SHP77 (cell line): ENCODE results near the gene YPEL1.

ENCODE experiments used
- DNase-seq, 2 experiments: peaks; one replicate each; lab custom pipeline; 2025; lab: John Stamatoyannopoulos, UW

The YPEL1 gene

DNA sequence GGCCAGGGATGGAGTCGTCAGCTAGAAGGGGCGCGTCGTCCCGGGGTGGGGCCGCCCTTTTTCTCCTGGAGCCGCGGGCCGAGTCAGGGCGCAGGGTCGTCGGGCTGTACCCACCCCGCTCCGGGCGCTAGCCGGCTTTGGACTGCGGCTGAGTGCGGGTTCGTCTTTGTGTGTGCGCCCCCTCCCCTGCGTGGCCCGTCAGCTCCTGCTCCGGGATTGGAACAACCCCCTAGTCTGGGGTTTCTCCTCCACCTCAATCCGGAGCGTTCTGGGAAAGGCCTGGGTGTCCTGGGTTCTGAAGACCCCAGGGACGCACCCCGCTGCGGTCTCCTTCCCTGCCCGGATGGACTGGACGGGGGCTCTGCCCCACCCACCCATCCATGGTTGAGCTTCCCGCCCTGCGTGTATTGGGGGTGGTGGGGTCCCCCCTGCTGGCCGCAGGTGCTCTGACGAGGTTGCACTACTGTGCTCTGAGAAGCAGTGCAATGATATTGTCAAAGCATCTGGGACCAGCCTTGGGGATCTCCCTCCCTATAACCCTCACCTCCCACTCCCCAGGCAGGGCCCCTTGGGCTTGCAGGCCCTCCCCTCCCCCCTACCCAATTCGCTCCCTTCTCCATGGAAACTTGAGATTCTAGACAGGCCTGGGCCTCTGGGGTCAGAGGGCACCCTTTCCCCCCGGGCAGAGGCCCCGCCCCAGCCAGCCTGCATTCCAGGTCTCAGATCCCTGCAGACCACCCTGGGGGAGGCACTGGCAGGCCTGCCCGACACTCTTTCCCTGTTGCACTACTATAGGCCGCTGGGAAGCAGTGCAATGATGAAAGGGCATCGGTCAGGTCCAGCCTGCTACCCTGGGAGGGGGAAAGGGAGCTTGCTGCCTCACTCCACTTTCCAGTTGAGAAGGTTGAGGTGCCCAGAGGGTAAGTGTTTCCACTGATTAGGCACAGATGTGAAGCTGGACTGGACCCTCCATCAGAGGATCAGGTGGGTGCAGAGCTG lies 82.7 kb downstream of the YPEL1 start:
- no peak for DNase-seq

DNA sequence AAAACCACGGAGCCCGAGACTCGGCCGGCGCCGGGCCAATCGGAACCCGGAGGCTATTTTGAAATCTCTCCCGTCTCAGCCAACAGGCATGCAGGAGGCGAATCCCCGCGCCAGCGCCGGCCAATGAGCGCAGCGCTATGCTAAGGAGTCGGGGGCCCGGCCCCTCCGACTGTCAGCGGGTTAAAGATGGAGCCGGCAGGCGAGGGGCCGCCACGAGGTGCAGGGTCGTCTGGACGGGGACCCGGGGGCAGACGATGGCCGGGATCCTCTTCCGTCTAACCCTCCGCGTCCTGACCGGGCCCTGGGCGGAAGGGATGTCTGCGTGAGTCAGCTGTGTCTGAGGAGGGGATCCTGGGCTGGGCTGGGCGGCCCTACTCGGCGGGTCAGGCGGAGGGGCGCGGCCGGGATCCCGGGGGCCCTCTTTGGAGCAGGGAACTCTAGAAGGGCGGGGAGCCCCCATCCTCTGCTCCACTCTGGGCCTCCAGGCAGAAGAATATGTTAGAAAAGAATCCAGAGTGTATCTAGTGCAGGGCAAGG lies 83.5 kb downstream of the YPEL1 start:
- peak; percentile 82 to 88 for DNase-seq

- DNase-seq, result peak; percentile 18 to 66
Observed at GRCh38 chr22:21651521-21652009, 84.0 kb downstream of the YPEL1 start.

DNA sequence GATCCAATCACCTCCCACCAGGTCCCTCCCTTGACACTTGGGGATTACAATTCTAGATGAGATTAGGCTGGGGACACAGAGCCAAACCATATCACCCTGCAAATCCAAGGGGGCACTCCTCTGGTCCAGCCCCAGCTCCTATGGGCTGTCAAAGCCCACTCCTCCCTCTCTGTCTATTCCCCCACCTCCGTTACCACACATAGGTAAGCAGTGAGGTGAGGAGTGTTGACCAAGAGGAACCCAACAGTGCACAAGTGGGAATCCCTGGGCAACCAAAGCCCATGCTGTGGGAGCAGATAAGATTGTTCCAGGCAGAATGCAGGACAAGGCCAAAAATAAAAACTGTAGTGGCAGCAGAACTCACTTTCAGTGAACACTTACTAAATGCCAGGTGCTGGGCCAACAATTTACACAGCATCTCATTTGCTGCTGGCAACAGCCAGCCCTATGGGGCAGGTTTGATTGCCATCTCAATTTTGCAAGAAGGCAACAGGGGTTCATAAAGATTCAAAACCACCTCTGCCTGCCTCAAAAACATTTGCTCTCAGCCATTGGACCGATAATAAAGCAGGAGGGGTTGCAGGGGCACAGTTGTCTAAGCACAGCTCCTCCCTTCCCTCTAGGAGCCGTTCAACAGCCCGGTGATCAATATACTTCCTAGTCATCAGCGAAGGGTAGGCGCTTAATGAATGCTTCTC lies 84.6 kb downstream of the YPEL1 start:
- DNase-seq, result no peak

DNA sequence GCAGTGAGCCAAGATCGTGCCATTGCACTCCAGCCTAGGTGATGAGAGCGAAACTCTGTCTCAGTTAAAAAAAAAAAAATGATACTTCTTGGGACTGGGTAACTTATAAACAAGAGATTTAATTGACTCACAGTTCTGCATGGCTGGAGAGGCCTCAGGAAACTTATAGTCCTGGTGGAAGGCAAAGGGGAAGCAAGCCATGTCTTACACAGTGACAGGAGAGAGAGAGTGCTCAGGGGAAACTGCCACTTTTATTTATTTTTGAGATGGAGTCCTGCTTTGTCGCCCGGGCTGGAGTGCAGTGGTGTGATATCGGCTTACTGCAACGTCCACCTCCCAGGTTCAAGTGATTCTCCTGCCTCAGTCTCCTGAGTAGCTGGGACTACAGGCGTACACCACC lies 85.3 kb downstream of the YPEL1 start:
- no peak for DNase-seq
